H1 (cell line): ENCODE data around the gene NUDT3. TPM values are rescaled to one million over a fixed set of nuclear protein-coding genes. Genes with fewer than 3 reads are reported as not detected.

Experiments used
- CTCF ChIA-PET: fragments of 300-600 bp; sonication (Branson Sonifier 250); formaldehyde crosslinking; loops from one replicate; lab custom pipeline; 2021; ENCODE audit not compliant: partially characterized antibody; lab: Charles Lee
- POLR2A ChIA-PET: fragments of 300-600 bp; sonication (Branson Sonifier 250); formaldehyde crosslinking; loops from one replicate; lab custom pipeline; 2021; ENCODE audit warnings: inconsistent platforms; ENCODE audit not compliant: partially characterized antibody; lab: Charles Lee
- DNase-seq, 2 experiments: peaks; one replicate each; pipeline versions ENCODE4 v3.0.0 to v3.0.0-alpha.2; 2010 to 2022; ENCODE audit warnings: low spot score in 2 of 2, low read depth in 1 of 2, mixed read lengths in 1 of 2
- FAIRE-seq: peaks from 2 replicates; lab custom pipeline; 2011; peaks lifted over from hg19 to GRCh38; lab: Jason Lieb, UNC
- H2AFZ ChIP-seq: 2 replicates; pipeline ENCODE4 v1.8.1; 2012; ENCODE audit warnings: low read length, inconsistent platforms
- H2AK5ac ChIP-seq: 2 replicates; pipeline ENCODE4 v1.6.1; 2013; ENCODE audit warnings: low read depth, low read length
- H2BK120ac ChIP-seq: replicated peaks from 2 replicates; pipeline ENCODE3; 2013; ENCODE audit warnings: low read depth, low read length, inconsistent platforms
- H2BK12ac ChIP-seq: 2 replicates; pipeline ENCODE4 v1.6.1; 2013; ENCODE audit warnings: low read depth, low read length
- H2BK15ac ChIP-seq: 2 replicates; pipeline ENCODE4 v1.6.1; 2013; ENCODE audit warnings: low read length
- H2BK20ac ChIP-seq: 2 replicates; pipeline ENCODE4 v1.6.1; 2013; ENCODE audit warnings: low read length
- H2BK5ac ChIP-seq: 2 replicates; pipeline ENCODE4 v1.6.1; 2013; ENCODE audit warnings: low read depth, low read length
- H3K14ac ChIP-seq: 2 replicates; pipeline ENCODE4 v1.6.1; 2013; ENCODE audit warnings: inconsistent platforms; ENCODE audit not compliant: insufficient read length
- H3K18ac ChIP-seq: 2 replicates; pipeline ENCODE4 v1.6.1; 2013; ENCODE audit warnings: low read length; ENCODE audit errors: extremely low read depth
- H3K23ac ChIP-seq: 2 replicates; pipeline ENCODE4 v1.6.1; 2013; ENCODE audit warnings: inconsistent platforms; ENCODE audit not compliant: insufficient read length
- H3K23me2 ChIP-seq: 2 replicates; pipeline ENCODE4 v1.6.1; 2013; ENCODE audit warnings: low read depth, low read length
- H3K27ac ChIP-seq: 2 replicates; pipeline ENCODE4 v1.6.1; 2011; ENCODE audit warnings: low read depth, low read length, inconsistent platforms
- H3K27me3 ChIP-seq, 4 experiments: replicated peaks in 1 of 4; 1 replicate in 1 of 4; 2 replicates in 3 of 4; pipeline versions ENCODE4 v1.6.1 to v1.8.1; 2011 to 2013; ENCODE audit warnings: low read length in 3 of 4, mild to moderate bottlenecking in 3 of 4, inconsistent platforms in 2 of 4, mixed read lengths in 2 of 4, moderate library complexity in 1 of 4; ENCODE audit not compliant: control insufficient read depth in 3 of 4, insufficient read depth in 3 of 4; ENCODE audit errors: extremely low read depth in 1 of 4
- H3K36me3 ChIP-seq, 4 experiments: 2 replicates each; pipeline versions ENCODE4 v1.6.1 to v1.8.1; 2011 to 2013; ENCODE audit warnings: mild to moderate bottlenecking in 4 of 4, low read length in 3 of 4, moderate library complexity in 2 of 4, control low read depth in 1 of 4, inconsistent platforms in 1 of 4; ENCODE audit not compliant: insufficient read depth in 4 of 4, control insufficient read depth in 2 of 4
- H3K4ac ChIP-seq: replicated peaks from 2 replicates; pipeline ENCODE3; 2013; ENCODE audit warnings: low read length, low read depth, mixed read lengths, inconsistent platforms; ENCODE audit not compliant: insufficient read length
- H3K4me1 ChIP-seq, 4 experiments: replicated peaks in 1 of 4; 1 replicate in 1 of 4; 2 replicates in 3 of 4; pipeline versions ENCODE4 v1.6.1 to v1.8.1; 2011 to 2013; ENCODE audit warnings: low read length in 3 of 4, inconsistent platforms in 2 of 4, mixed read lengths in 1 of 4; ENCODE audit not compliant: insufficient read depth in 4 of 4, control insufficient read depth in 3 of 4
- H3K4me2 ChIP-seq, 2 experiments: 2 replicates each; pipeline versions ENCODE4 v1.6.1 to v1.8.1; 2011 to 2013; ENCODE audit warnings: low read depth in 2 of 2, low read length in 2 of 2, control low read depth in 1 of 2, inconsistent platforms in 1 of 2, mild to moderate bottlenecking in 1 of 2; ENCODE audit not compliant: insufficient read depth in 1 of 2
- H3K4me3 ChIP-seq, 4 experiments: fragments of 200-600, 300-600 bp in 1 of 4; sonication (generic), shearing (Covaris generic), sonication (Bioruptor Twin) in 1 of 4; 2 replicates each; pipeline versions ENCODE4 v1.5.1 to v1.8.1; 2011 to 2016; ENCODE audit warnings: low read length in 4 of 4, low read depth in 3 of 4, control low read depth in 2 of 4, inconsistent platforms in 2 of 4, mild to moderate bottlenecking in 2 of 4, mixed read lengths in 1 of 4, moderate library complexity in 1 of 4; ENCODE audit not compliant: insufficient read depth in 2 of 4; ENCODE audit errors: extremely low read depth in 1 of 4
- H3K56ac ChIP-seq: replicated peaks from 2 replicates; pipeline ENCODE3; 2013; ENCODE audit warnings: low read depth, mild to moderate bottlenecking, mixed read lengths, low read length, inconsistent platforms; ENCODE audit not compliant: insufficient read length
- H3K79me1 ChIP-seq: 2 replicates; pipeline ENCODE4 v1.6.1; 2013; ENCODE audit warnings: low read depth, low read length, control low read depth
- H3K79me2 ChIP-seq, 2 experiments: 2 replicates each; pipeline versions ENCODE4 v1.6.1 to v1.8.1; 2012 to 2013; ENCODE audit warnings: low read length in 2 of 2, mild to moderate bottlenecking in 2 of 2, inconsistent platforms in 1 of 2; ENCODE audit not compliant: insufficient read depth in 2 of 2, control insufficient read depth in 1 of 2
- H3K9ac ChIP-seq, 4 experiments: replicated peaks in 1 of 4; 1 replicate in 1 of 4; 2 replicates in 3 of 4; pipeline versions ENCODE4 v1.6.1 to v1.8.1; 2011 to 2013; ENCODE audit warnings: low read depth in 3 of 4, low read length in 3 of 4, control low read depth in 2 of 4, mild to moderate bottlenecking in 2 of 4, moderate library complexity in 2 of 4, inconsistent platforms in 1 of 4; ENCODE audit errors: extremely low read depth in 1 of 4
- H3K9me3 ChIP-seq, 2 experiments: 2 replicates each; pipeline versions ENCODE4 v1.6.1 to v1.8.1; 2012 to 2013; ENCODE audit warnings: mild to moderate bottlenecking in 2 of 2, moderate library complexity in 2 of 2, control low read depth in 1 of 2, inconsistent platforms in 1 of 2, low read depth in 1 of 2, low read length in 1 of 2, mixed read lengths in 1 of 2; ENCODE audit not compliant: insufficient read depth in 2 of 2
- H4K20me1 ChIP-seq, 2 experiments: replicated peaks in 1 of 2; 2 replicates each; pipeline versions ENCODE3 to v1.8.1; 2011 to 2013; ENCODE audit warnings: inconsistent platforms in 2 of 2, low read length in 2 of 2, mild to moderate bottlenecking in 1 of 2; ENCODE audit not compliant: insufficient read depth in 2 of 2, control insufficient read depth in 1 of 2
- H4K5ac ChIP-seq: 2 replicates; pipeline ENCODE4 v1.6.1; 2013; ENCODE audit warnings: low read length, low read depth, mixed read lengths, inconsistent platforms; ENCODE audit not compliant: insufficient read length
- H4K8ac ChIP-seq: 2 replicates; pipeline ENCODE4 v1.8.0; 2013; ENCODE audit warnings: mild to moderate bottlenecking, moderate library complexity, low read length, inconsistent platforms; ENCODE audit not compliant: insufficient read depth; ENCODE audit errors: extremely low read depth
- H4K91ac ChIP-seq: replicated peaks from 2 replicates; pipeline ENCODE3; 2013; ENCODE audit warnings: low read length, mixed read lengths, inconsistent platforms; ENCODE audit not compliant: insufficient read length
- CEBPB ChIP-seq: IDR thresholded peaks from 2 replicates; pipeline ENCODE4 v1.6.1; 2012; ENCODE audit warnings: low read depth, low read length
- FOSL1 ChIP-seq: IDR thresholded peaks from 2 replicates; pipeline ENCODE4 v1.6.1; 2011; ENCODE audit warnings: mild to moderate bottlenecking, low read depth, low read length, moderate library complexity; ENCODE audit not compliant: insufficient read depth
- GABPA ChIP-seq: IDR thresholded peaks from 2 replicates; pipeline ENCODE4 v1.6.1; 2011; ENCODE audit warnings: mild to moderate bottlenecking, low read length, moderate library complexity, borderline replicate concordance; ENCODE audit not compliant: insufficient read depth
- SP2 ChIP-seq: IDR thresholded peaks from 2 replicates; pipeline ENCODE4 v1.6.1; 2012; ENCODE audit warnings: mild to moderate bottlenecking, low read length, inconsistent platforms
- WGBS, 2 experiments: shearing (Covaris generic) in 1 of 2; methylation state at CpG; one replicate each; pipeline versions ENCODE4 v1.1.6 to v1.1.7; 2013 to 2015; ENCODE audit warnings: low lambda C conversion rate in 2 of 2, mixed read lengths in 2 of 2, inconsistent platforms in 1 of 2, low coverage in 1 of 2, missing lambda C conversion rate in 1 of 2; ENCODE audit not compliant: insufficient replicate concordance in 2 of 2, insufficient coverage in 1 of 2, insufficient read length in 1 of 2; ENCODE audit errors: extremely low coverage in 1 of 2, missing lambda C conversion rate in 1 of 2; 5-methylcytosine and 5-hydroxymethylcytosine counted together
- polyA plus RNA-seq, 7 experiments: library from polyadenylated mRNA; depleted of rRNA in 3 of 7; stranded (reverse) in 5 of 7; unstranded in 2 of 7; fragments of >200 nt in 5 of 7; fragments of 200-250 nt in 2 of 7; gene quantifications; 1 replicate in 5 of 7; 2 replicates in 1 of 7; 4 replicates in 1 of 7; pipeline versions ENCODE4 v1.2.1 to v1.2.3, GENCODE V29; 2011 to 2013; ENCODE audit warnings: missing spikeins in 2 of 7, mixed read lengths in 2 of 7
- total RNA-seq: library from RNA; stranded (reverse); fragmentation: NEBNext Ultra II Directional; extraction: Animal tissue kit (Norgen Biotek cat#: 25700); gene quantifications from 2 replicates; pipeline ENCODE4 v1.2.1, GENCODE V29; 2021

The NUDT3 gene
- total and polyA plus RNA-seq, 2 of the 8 experiments (the other 6 are each of a cell fraction or from before 2014, with no cell fraction given), result 14.1 to 36.9 TPM

GRCh38 chr6:34360556-34360955 lies 31.9 kb downstream of the NUDT3 start:
- peak overlapping the region; percentile 25 for H3K56ac ChIP-seq
- DNase-seq (no peak), FAIRE-seq (no peak)
- H3K4me3 ChIP-seq, result no peak overlapping the region
- no peak overlapping the region for H3K18ac ChIP-seq
- H2AFZ ChIP-seq, result no peak overlapping the region
- no peak overlapping the region for H4K5ac ChIP-seq
- H3K79me2 ChIP-seq, result peaks cover 3 to 66% of the 10 kb centered on the region in 2 experiments; a peak in 3 of 4 replicates
- no peak overlapping the region for H3K9ac ChIP-seq
- no peak overlapping the region for H4K91ac ChIP-seq
- H3K36me3 ChIP-seq, result no peaks in the 10 kb centered on the region
- H2BK15ac ChIP-seq, result no peak overlapping the region
- WGBS, 2 experiments, result 88% methylated on average over 2 of the region's 2 CpGs; no CpG with 5 or more reads in 1 of the 2 experiments
- no peaks in the 10 kb centered on the region for H3K9me3 ChIP-seq
- ChIA-PET POLR2A (interaction anchor here (0.5 to 2.1 kb wide), 5 partner anchors 24 to 124 kb away, joined by 3 to 5 read pairs (median 4); partner anchors contain the start of gene HMGA1), CTCF (interaction anchor here (0.7 to 0.9 kb wide), 3 partner anchors 24 to 204 kb away, joined by 3 read pairs; no protein-coding TSS in a partner anchor)
- no peak for TF ChIP-seq GABPA
- no peak for TF ChIP-seq SP2
- TF ChIP-seq FOSL1, result no peak
- no peak for TF ChIP-seq CEBPB
- no peak overlapping the region for H2BK20ac ChIP-seq
- no peak overlapping the region for H2BK5ac ChIP-seq
- no peaks in the 10 kb centered on the region for H3K27me3 ChIP-seq
- H3K4me2 ChIP-seq, result no peak overlapping the region
- no peaks in the 10 kb centered on the region for H3K23me2 ChIP-seq
- no peak overlapping the region for H4K8ac ChIP-seq
- H3K79me1 ChIP-seq, result no peaks in the 10 kb centered on the region
- no peak overlapping the region for H3K23ac ChIP-seq
- H2AK5ac ChIP-seq, result no peak overlapping the region
- no peak overlapping the region for H3K4ac ChIP-seq
- H2BK120ac ChIP-seq, result no peak overlapping the region
- H4K20me1 ChIP-seq, result peaks cover 0 to 5% of the 10 kb centered on the region in 2 experiments
- no peak overlapping the region for H3K27ac ChIP-seq
- H3K4me1 ChIP-seq, result peaks cover 0 to 9% (median 6%) of the 10 kb centered on the region in 4 experiments; a peak in 4 of 7 replicates
- H2BK12ac ChIP-seq, result no peak overlapping the region
- no peak overlapping the region for H3K14ac ChIP-seq
